Frontal cortex (tissue), 4 donors: ENCODE measurements around the gene JADE2. TPM values are rescaled to one million over a fixed set of nuclear protein-coding genes. Genes with fewer than 3 reads are reported as not detected.
A peak's percentile ranks its signal among the peaks of the same experiment; 100 is the strongest.
"Not testable (repeated sequence)": the region's sequence is repeated elsewhere in the genome, so short reads cannot be mapped to it uniquely, and the experiment has no call there.

Experiments used
- DNase-seq, 2 donors: peaks; one replicate each; pipeline ENCODE4 v3.0.0; 2012; ENCODE audit warnings: low spot score in 2 of 2
- FAIRE-seq: peaks from 2 replicates; lab custom pipeline; 2012; peaks lifted over from hg19 to GRCh38; lab: Jason Lieb, UNC
- total RNA-seq: library from RNA; depleted of rRNA; stranded (reverse); fragments of >200 nt; gene quantifications from one replicate; pipeline ENCODE4 v1.2.3, GENCODE V29; 2014
- donor health status: control.
- donor health status: control.
- donor health status: control.

Gene JADE2
- total RNA-seq, 1 donor from 2014 or later, result 2.4 TPM

GRCh38 chr5:134547579-134547978 lies 22.1 kb downstream of the JADE2 start:
- peak in 1 of 2 donors; percentile 53 for DNase-seq
- FAIRE-seq, result no peak

- DNase-seq, result no peak
These were observed 22.7 kb downstream of the JADE2 start for GRCh38 chr5:134547999-134548658.

GRCh38 chr5:134549714-134550113 lies 24.2 kb downstream of the JADE2 start:
- FAIRE-seq, result no peak

More at GRCh38 chr5:134547999-134548658, 22.7 kb downstream of the JADE2 start:
- no peak for FAIRE-seq

GRCh38 chr5:134550271-134551214 lies 25.1 kb downstream of the JADE2 start:
- no peak for DNase-seq
- FAIRE-seq, result no peak

More at GRCh38 chr5:134549714-134550113, 24.2 kb downstream of the JADE2 start:
- DNase-seq, result no peak

GRCh38 chr5:134551901-134552300 lies 26.4 kb downstream of the JADE2 start:
- FAIRE-seq (no peak), DNase-seq (no peak)

- FAIRE-seq (no peak), DNase-seq (no peak)
These were observed 26.8 kb downstream of the JADE2 start for GRCh38 chr5:134552301-134552700.

GRCh38 chr5:134552716-134553115 lies 27.2 kb downstream of the JADE2 start:
- DNase-seq, FAIRE-seq: not testable (repeated sequence)

GRCh38 chr5:134553821-134554267 lies 28.4 kb downstream of the JADE2 start:
- FAIRE-seq, result no peak
- no peak for DNase-seq

- no peak for DNase-seq
- no peak for FAIRE-seq
These were observed 29.1 kb downstream of the JADE2 start for GRCh38 chr5:134554319-134555222.

- FAIRE-seq (no peak), DNase-seq (no peak)
These were observed 29.9 kb downstream of the JADE2 start for GRCh38 chr5:134555223-134555889.

GRCh38 chr5:134555890-134556311 lies 30.4 kb downstream of the JADE2 start:
- DNase-seq, result peak in 1 of 2 donors; percentile 76
- no peak for FAIRE-seq

GRCh38 chr5:134556588-134556987 lies 31.1 kb downstream of the JADE2 start:
- FAIRE-seq, result not testable (repeated sequence)

GRCh38 chr5:134556994-134557393 lies 31.5 kb downstream of the JADE2 start:
- no peak for DNase-seq
- no peak for FAIRE-seq

More at GRCh38 chr5:134556588-134556987, 31.1 kb downstream of the JADE2 start:
- DNase-seq, result not testable (repeated sequence)

GRCh38 chr5:134559672-134560071 lies 34.2 kb downstream of the JADE2 start:
- DNase-seq, result no peak
- no peak for FAIRE-seq

GRCh38 chr5:134560698-134561097 lies 35.2 kb downstream of the JADE2 start:
- no peak for DNase-seq
- FAIRE-seq, result no peak

- FAIRE-seq (no peak), DNase-seq (no peak)
These were observed 36.4 kb downstream of the JADE2 start for GRCh38 chr5:134561871-134562296.

GRCh38 chr5:134563221-134563620 lies 37.8 kb downstream of the JADE2 start:
- DNase-seq, result no peak
- no peak for FAIRE-seq

- DNase-seq, result no peak
- FAIRE-seq, result no peak
These were observed 38.5 kb downstream of the JADE2 start for GRCh38 chr5:134563962-134564361.

- FAIRE-seq, result no peak
- no peak for DNase-seq
These were observed 38.9 kb downstream of the JADE2 start for GRCh38 chr5:134564396-134564795.
